GM23338 (cell line): Measurements from ENCODE around the gene CIC. TPM values are rescaled to one million over a fixed set of nuclear protein-coding genes. Genes with fewer than 3 reads are reported as not detected.

Source experiments
- ATAC-seq: fragments of 200-7000 bp; cut with Tn5 transposase; 3 replicates; pipeline ENCODE4 v1.9.1; 2020
- DNase-seq: peaks from one replicate; pipeline ENCODE4 v3.0.0-alpha.2; 2015; ENCODE audit warnings: low spot score
- H2AFZ ChIP-seq: fragments of 200-600 bp; sonication (generic); 2 replicates; pipeline ENCODE4 v1.8.0; 2016; ENCODE audit warnings: antibody characterized with exemption, mild to moderate bottlenecking, moderate library complexity
- H3F3A ChIP-seq: fragments of 200-600 bp; sonication (generic); replicated peaks from 2 replicates; pipeline ENCODE4 v1.8.0; 2017; ENCODE audit warnings: antibody characterized with exemption, mixed run types, low read depth
- H3K27ac ChIP-seq: fragments of 200-600 bp; sonication (generic); 2 replicates; pipeline ENCODE4 v1.6.1; 2016; ENCODE audit warnings: low read depth
- H3K27me3 ChIP-seq: fragments of 200-600 bp; sonication (generic); 2 replicates; pipeline ENCODE4 v1.8.0; 2016; ENCODE audit warnings: mild to moderate bottlenecking, mixed run types, moderate library complexity; ENCODE audit not compliant: insufficient read depth
- H3K36me3 ChIP-seq: fragments of 200-600 bp; sonication (generic); 2 replicates; pipeline ENCODE4 v1.8.0; 2016; ENCODE audit warnings: mild to moderate bottlenecking; ENCODE audit not compliant: insufficient read depth
- H3K4me1 ChIP-seq: fragments of 200-600 bp; sonication (generic); 2 replicates; pipeline ENCODE4 v1.8.0; 2016; ENCODE audit warnings: mild to moderate bottlenecking, moderate library complexity; ENCODE audit not compliant: insufficient read depth
- H3K4me2 ChIP-seq: fragments of 200-600 bp; sonication (generic); 2 replicates; pipeline ENCODE4 v1.7.1; 2017; ENCODE audit warnings: mixed run types
- H3K4me3 ChIP-seq: fragments of 200-600 bp; sonication (generic); 2 replicates; pipeline ENCODE4 v1.6.1; 2016; ENCODE audit warnings: mixed run types
- H3K79me2 ChIP-seq: fragments of 200-600 bp; sonication (generic); replicated peaks from 2 replicates; pipeline ENCODE4 v1.8.0; 2017; ENCODE audit warnings: mild to moderate bottlenecking; ENCODE audit not compliant: insufficient read depth
- H3K9me2 ChIP-seq: fragments of 200-600 bp; sonication (generic); 2 replicates; pipeline ENCODE4 v1.8.0; 2017; ENCODE audit not compliant: insufficient read depth
- H4K20me1 ChIP-seq: fragments of 200-600 bp; sonication (generic); replicated peaks from 2 replicates; pipeline ENCODE4 v1.8.0; 2017; ENCODE audit warnings: mild to moderate bottlenecking; ENCODE audit not compliant: insufficient read depth
- H3K27ac Mint-ChIP-seq: 2 replicates; pipeline ENCODE4 v1.8.0; 2020; ENCODE audit warnings: inconsistent platforms, mild to moderate bottlenecking, moderate library complexity, mixed read lengths
- H3K27me3 Mint-ChIP-seq: 3 replicates; pipeline ENCODE4 v1.8.0; 2022; ENCODE audit warnings: low read depth, mild to moderate bottlenecking, moderate library complexity, mixed read lengths, inconsistent platforms; ENCODE audit not compliant: insufficient read depth, poor library complexity
- H3K36me3 Mint-ChIP-seq: 3 replicates; pipeline ENCODE4 v1.8.0; 2021; ENCODE audit warnings: low read depth, mild to moderate bottlenecking, inconsistent platforms, moderate library complexity, mixed read lengths
- H3K4me1 Mint-ChIP-seq: 3 replicates; pipeline ENCODE4 v1.8.0; 2020; ENCODE audit warnings: mild to moderate bottlenecking, inconsistent platforms, mixed read lengths
- H3K4me3 Mint-ChIP-seq: 3 replicates; pipeline ENCODE4 v1.8.0; 2021; ENCODE audit warnings: moderate library complexity, mild to moderate bottlenecking, inconsistent platforms, mixed read lengths
- H3K9me3 Mint-ChIP-seq: 3 replicates; pipeline ENCODE4 v1.8.0; 2020; ENCODE audit warnings: moderate library complexity, mild to moderate bottlenecking, inconsistent platforms, mixed read lengths
- CREB1 ChIP-seq: fragments of 250-450 bp; sonication (Bioruptor Pico); IDR thresholded peaks from 2 replicates; pipeline ENCODE4 v1.5.0; 2020; ENCODE audit warnings: low read depth, mild to moderate bottlenecking, moderate library complexity
- CTCF ChIP-seq, 2 experiments: fragments of 200-600 bp in 1 of 2; sonication (generic) in 1 of 2; conservative IDR thresholded peaks; 2 replicates each; pipeline versions ENCODE4 v1.5.1 to v1.6.1; 2016 to 2017; ENCODE audit warnings: antibody characterized with exemption in 2 of 2, low read depth in 2 of 2, mild to moderate bottlenecking in 2 of 2, moderate library complexity in 1 of 2
- EZH2 ChIP-seq: fragments of 200-600 bp; sonication (generic); IDR thresholded peaks from one replicate; pipeline ENCODE4 v1.8.0; 2017; ENCODE audit warnings: antibody characterized with exemption, mild to moderate bottlenecking, low read depth; ENCODE audit not compliant: unreplicated experiment
- EZH2phosphoT487 ChIP-seq: fragments of 200-600 bp; sonication (generic); IDR thresholded peaks from one replicate; pipeline ENCODE4 v1.8.1; 2018; ENCODE audit warnings: antibody characterized with exemption; ENCODE audit not compliant: unreplicated experiment
- JUNB ChIP-seq: IDR thresholded peaks from one replicate; pipeline ENCODE4 v1.6.1; 2016; ENCODE audit warnings: antibody characterized with exemption; ENCODE audit not compliant: unreplicated experiment
- NANOG ChIP-seq: IDR thresholded peaks from 2 replicates; pipeline ENCODE4 v1.6.1; 2016; ENCODE audit warnings: antibody characterized with exemption, borderline replicate concordance
- POLR2AphosphoS5 ChIP-seq: IDR thresholded peaks from 2 replicates; pipeline ENCODE4 v1.6.1; 2016; ENCODE audit warnings: antibody characterized with exemption, low read depth
- REST ChIP-seq: IDR thresholded peaks from one replicate; pipeline ENCODE4 v1.6.1; 2018; ENCODE audit warnings: antibody characterized with exemption; ENCODE audit not compliant: unreplicated experiment
- STAT1 ChIP-seq: IDR thresholded peaks from one replicate; pipeline ENCODE4 v1.6.1; 2016; ENCODE audit warnings: antibody characterized with exemption; ENCODE audit not compliant: unreplicated experiment
- ZNF114 ChIP-seq: fragments of 250-450 bp; sonication (Bioruptor Pico); IDR thresholded peaks from 2 replicates; pipeline ENCODE4 v1.5.0; 2020; ENCODE audit warnings: mild to moderate bottlenecking, moderate library complexity
- ZNF331 ChIP-seq: fragments of 250-450 bp; sonication (Bioruptor Pico); IDR thresholded peaks from 2 replicates; pipeline ENCODE4 v1.5.0; 2020; ENCODE audit warnings: low read depth, mild to moderate bottlenecking, moderate library complexity
- ZNF462 ChIP-seq: fragments of 250-450 bp; sonication (Bioruptor Pico); IDR thresholded peaks from 2 replicates; pipeline ENCODE4 v1.5.0; 2020; ENCODE audit warnings: mild to moderate bottlenecking, moderate library complexity
- polyA plus RNA-seq: library from polyadenylated mRNA; unstranded; fragments of >200 nt; fragmentation: Nextera tagmentation; extraction: Ambion mirVana; gene quantifications from 2 replicates; pipeline ENCODE4 v1.2.1, GENCODE V29; 2016
- total RNA-seq: library from RNA; depleted of rRNA; stranded (reverse); fragments of >200 nt; shearing (Covaris generic); gene quantifications from 2 replicates; pipeline ENCODE4 v1.2.3, GENCODE V29; 2014
- TF ChIP-seq, protein P1 (sequence below): IDR thresholded peaks from 2 replicates; pipeline ENCODE4 v1.6.1; 2016; ENCODE audit warnings: antibody characterized with exemption

CIC gene
- total and polyA plus RNA-seq, 2 experiments from 2014 or later = 13.2 to 42.0 TPM

GRCh38 chr19:42239544-42240220 is 29.4 kb upstream of the CIC start:
- Mint-ChIP-seq H3K9me3 (no peaks in the 10 kb centered on the region; the same call in 2 of the 3 replicates), H3K27ac (no peak overlapping the region), H3K36me3 (peaks cover 39% of the 10 kb centered on the region), H3K27me3 (peaks cover 22% of the 10 kb centered on the region), H3K4me3 (no peak overlapping the region), H3K4me1 (peaks cover 10% of the 10 kb centered on the region)
- Histone ChIP-seq H3K4me3 (no peak overlapping the region), H2AFZ (no peak overlapping the region), H3K4me1 (peaks cover 16% of the 10 kb centered on the region), H3K4me2 (no peak overlapping the region), H3K36me3 (no peaks in the 10 kb centered on the region), H3K27ac (no peak overlapping the region), H3K27me3 (no peaks in the 10 kb centered on the region), H4K20me1 (peaks cover 35% of the 10 kb centered on the region; the same call in 1 of the 2 replicates), H3K79me2 (peaks cover 21% of the 10 kb centered on the region), H3K9me2 (no peaks in the 10 kb centered on the region), H3F3A (0 out of 2 replicates have a peak, but pooled peaks cover 13% of the 10 kb centered on the region)
- ATAC-seq (no peak), DNase-seq (no peak)
- TF ChIP-seq ZNF462 (CRISPR knock-in tag) (no peak), POLR2AphosphoS5 (no peak), ZNF331 (CRISPR knock-in tag) (no peak), NANOG (no peak), ZNF114 (CRISPR knock-in tag) (no peak), JUNB (no peak), CTCF (conservative IDR thresholded peaks at IDR 0.05; ENCODE audit: low read depth in 2 of 2) (no peak), STAT1 (no peak), CREB1 (CRISPR knock-in tag) (no peak), REST (no peak), EZH2phosphoT487 (no peak), EZH2 (no peak)
- TF ChIP-seq, protein P1, sequence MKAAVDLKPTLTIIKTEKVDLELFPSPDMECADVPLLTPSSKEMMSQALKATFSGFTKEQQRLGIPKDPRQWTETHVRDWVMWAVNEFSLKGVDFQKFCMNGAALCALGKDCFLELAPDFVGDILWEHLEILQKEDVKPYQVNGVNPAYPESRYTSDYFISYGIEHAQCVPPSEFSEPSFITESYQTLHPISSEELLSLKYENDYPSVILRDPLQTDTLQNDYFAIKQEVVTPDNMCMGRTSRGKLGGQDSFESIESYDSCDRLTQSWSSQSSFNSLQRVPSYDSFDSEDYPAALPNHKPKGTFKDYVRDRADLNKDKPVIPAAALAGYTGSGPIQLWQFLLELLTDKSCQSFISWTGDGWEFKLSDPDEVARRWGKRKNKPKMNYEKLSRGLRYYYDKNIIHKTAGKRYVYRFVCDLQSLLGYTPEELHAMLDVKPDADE = no peak
